ENCODE results near the gene TSPYL1. TPM values are rescaled to one million over a fixed set of nuclear protein-coding genes. Genes with fewer than 3 reads are reported as not detected.

TSPYL1 gene
- 27.8 to 34.7 TPM (median 29.4 TPM) in 5 replicates for total RNA-seq (2022; extraction: Qiagen RNA extraction; ENCODE audit: low read depth)

DNA sequence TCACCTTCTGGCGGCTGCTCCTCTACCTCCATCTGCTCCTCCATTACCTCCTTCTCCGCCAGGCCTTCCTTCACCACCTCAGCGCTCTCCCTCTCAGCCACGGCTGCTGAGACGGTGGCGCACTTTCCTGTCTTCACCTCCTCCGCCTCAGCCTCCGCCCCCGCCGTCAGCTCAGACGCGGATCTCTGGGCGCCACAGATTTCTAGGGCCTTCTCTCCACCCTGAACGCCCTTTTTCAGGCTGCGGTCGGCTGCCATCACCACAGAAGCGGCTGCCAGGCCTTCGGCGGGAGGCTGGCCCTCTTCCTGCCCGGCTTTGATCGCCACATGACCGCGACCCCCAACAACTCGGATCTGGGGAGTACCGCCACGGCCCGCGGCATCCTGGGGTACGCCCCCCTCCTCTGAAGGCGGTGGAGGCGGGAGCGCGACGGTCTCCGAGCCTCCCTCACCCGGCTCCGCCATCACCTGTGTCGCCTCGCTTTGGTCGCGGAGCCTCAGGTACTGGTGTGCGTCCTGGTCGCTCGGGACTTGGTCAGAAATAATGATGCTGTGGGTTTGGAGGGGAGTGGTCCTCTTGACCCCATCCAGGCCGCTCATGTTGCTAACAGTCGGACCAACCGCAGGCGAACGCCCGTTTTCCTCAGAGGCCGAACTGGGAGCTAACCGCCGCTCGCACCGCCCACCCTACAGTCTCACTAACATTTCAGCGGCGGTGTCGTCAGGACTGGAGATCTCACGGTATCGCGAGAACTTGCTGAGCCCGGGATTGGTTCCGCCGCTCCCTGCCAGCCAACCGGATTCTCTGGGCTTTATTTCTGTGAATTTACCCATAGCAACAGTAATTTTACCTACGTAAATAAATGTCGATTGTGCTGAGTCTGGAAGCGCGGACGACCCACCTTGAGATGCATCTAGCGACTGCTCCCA is at the start of gene TSPYL1:
TSPYL1 (minus strand) TSS at position 699 of the 929 bp plus-strand sequence; CDS start at position 599, 100 bp downstream.

DNA sequence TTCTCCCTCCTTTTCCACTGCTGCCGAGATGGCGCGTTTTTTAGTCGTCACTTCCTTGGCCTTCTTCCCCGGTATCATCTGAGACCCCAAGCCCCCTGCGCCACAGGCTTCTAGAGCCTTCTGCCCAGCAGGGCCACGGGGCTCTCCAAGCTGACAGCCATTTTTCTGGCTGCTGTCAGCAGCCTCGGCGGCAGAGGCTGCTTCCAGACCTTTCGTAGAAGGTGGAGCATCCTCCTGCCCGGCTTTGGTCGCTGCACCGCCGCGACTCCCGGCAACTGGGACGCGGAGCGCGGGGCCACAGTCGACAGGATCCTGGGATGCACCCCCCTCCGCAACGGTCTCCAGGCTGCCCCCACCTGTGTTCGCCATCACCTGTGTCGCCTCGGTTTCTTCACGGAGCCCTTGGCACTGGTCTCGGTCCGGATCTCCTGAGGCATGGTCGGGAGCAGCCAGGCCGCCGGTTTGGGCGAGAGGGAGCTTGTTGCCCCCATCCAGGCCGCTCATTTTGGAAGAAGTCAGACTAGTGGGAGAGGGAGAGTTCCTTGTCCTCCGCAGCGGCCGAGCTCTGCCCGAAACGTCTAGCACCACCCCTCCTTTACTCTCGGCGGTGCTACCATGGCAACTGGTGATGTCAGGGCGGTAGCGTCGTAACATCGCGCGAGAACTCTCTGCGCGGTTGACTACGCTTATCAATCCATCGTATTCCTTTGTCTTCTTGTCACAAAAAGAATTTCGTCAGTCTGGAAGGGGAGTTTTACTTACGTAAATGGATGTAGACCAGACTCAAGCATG is 26.0 kb downstream of the TSPYL1 start, which contains the start of gene TSPYL4:
TSPYL4 (minus strand) TSS at position 571 of the 792 bp plus-strand sequence; CDS start at position 504, 67 bp downstream.

Other genes with a start within 250 kb of the TSPYL1 start
- 1.4 to 1.8 TPM (median 1.5 TPM) in 5 replicates for gene FRK, start 219.0 kb downstream of the TSPYL1 start, total RNA-seq (2022; extraction: Qiagen RNA extraction; ENCODE audit: low read depth)
- 20.8 to 32.9 TPM (median 29.1 TPM) in 5 replicates for gene NT5DC1, start 179.1 kb downstream of the TSPYL1 start, total RNA-seq (2022; extraction: Qiagen RNA extraction; ENCODE audit: low read depth)
- 0.02 TPM in 1 of 5 replicates, not detected in the others for gene COL10A1, start 153.8 kb downstream of the TSPYL1 start, total RNA-seq (2022; extraction: Qiagen RNA extraction; ENCODE audit: low read depth)
- gene TSPYL4, start 25.9 kb downstream of the TSPYL1 start, total RNA-seq (2022; extraction: Qiagen RNA extraction; ENCODE audit: low read depth), result 2.4 to 3.5 TPM (median 3.1 TPM) in 5 replicates
- gene DSE, start 91.0 kb upstream of the TSPYL1 start, total RNA-seq (2022; extraction: Qiagen RNA extraction; ENCODE audit: low read depth), result 15.5 to 19.1 TPM (median 18.5 TPM) in 5 replicates
- not detected in 5 replicates for gene CALHM6, start 181.4 kb upstream of the TSPYL1 start, total RNA-seq (2022; extraction: Qiagen RNA extraction; ENCODE audit: low read depth)
- gene CALHM5, start 231.7 kb upstream of the TSPYL1 start, total RNA-seq (2022; extraction: Qiagen RNA extraction; ENCODE audit: low read depth), result 0.05 to 0.08 TPM (median 0.06 TPM) in 5 replicates

Data from A549 treated with CpdA at 1 μM for 4 hours (cell line).